Tibial nerve (tissue), 4 donors: ENCODE measurements around the gene IRF1.

Experiments used
- CTCF ChIP-seq, 5 experiments: fragments of 200-600 bp in 3 of 5; fragments of 450-650 bp in 2 of 5; sonication (generic) in 3 of 5; IDR thresholded peaks; one replicate each; pipeline ENCODE4 v1.5.1; 2016 to 2019; ENCODE audit warnings: antibody characterized with exemption in 5 of 5, mild to moderate bottlenecking in 3 of 5, moderate library complexity in 2 of 5
- EP300 ChIP-seq, 2 donors: sonication (generic); formaldehyde crosslinking; IDR thresholded peaks; one replicate each; pipeline ENCODE4 v1.6.1; 2017; ENCODE audit warnings: antibody characterized with exemption in 2 of 2, mild to moderate bottlenecking in 1 of 2
- POLR2A ChIP-seq, 2 donors: fragments of 450-650 bp; IDR thresholded peaks; one replicate each; pipeline ENCODE4 v1.6.1; 2017; ENCODE audit warnings: antibody characterized with exemption in 2 of 2, mild to moderate bottlenecking in 2 of 2, moderate library complexity in 2 of 2

GRCh38 chr5:132439521-132440089 is 51.0 kb downstream of the IRF1 start:
- TF ChIP-seq POLR2A (IDR thresholded peaks at IDR 0.05) (no peak), CTCF (IDR thresholded peaks at IDR 0.05) (no peak), EP300 (IDR thresholded peaks at IDR 0.05) (peak in 1 of 2 donors; percentile 36)
